Left ventricle myocardium inferior (tissue), 1 donor: ENCODE data around the gene FAM181B. TPM values are rescaled to one million over a fixed set of nuclear protein-coding genes. Genes with fewer than 3 reads are reported as not detected.

Source experiments
- DNase-seq: peaks from one replicate; pipeline ENCODE4 v3.0.0-alpha.2; 2020
- H3K27ac ChIP-seq: fragments of 200-600 bp; replicated peaks from 2 replicates; pipeline ENCODE4 v1.8.0; 2021
- H3K27me3 ChIP-seq: fragments of 200-600 bp; 2 replicates; pipeline ENCODE4 v1.8.0; 2021; ENCODE audit warnings: low read depth
- H3K36me3 ChIP-seq: fragments of 200-600 bp; 2 replicates; pipeline ENCODE4 v1.8.0; 2021
- H3K4me1 ChIP-seq: fragments of 200-600 bp; 2 replicates; pipeline ENCODE4 v1.8.0; 2021
- H3K4me3 ChIP-seq: fragments of 200-600 bp; 2 replicates; pipeline ENCODE4 v1.8.0; 2021; ENCODE audit warnings: mild to moderate bottlenecking, moderate library complexity
- H3K9me3 ChIP-seq: fragments of 200-600 bp; replicated peaks from 2 replicates; pipeline ENCODE4 v1.8.0; 2021
- CTCF ChIP-seq: fragments of 200-600 bp; IDR thresholded peaks from 2 replicates; pipeline ENCODE4 v1.8.0; 2021; ENCODE audit warnings: antibody characterized with exemption, mild to moderate bottlenecking, borderline replicate concordance
- intact Hi-C: fragments of 100-400 bp; cut with micrococcal nuclease; formaldehyde crosslinking; loops from one replicate; pipeline ENCODE4 v1.11.0; 2022
- total RNA-seq: library from RNA; stranded (reverse); fragmentation: NEBNext Ultra II Directional; extraction: Animal tissue kit (Norgen Biotek cat#: 25700); gene quantifications from one replicate; pipeline ENCODE4 v1.2.1, GENCODE V29; 2021
- donor health status: DM: no; HTN: yes; CAD: no; lungs with severe emphysema.

FAM181B gene
- total RNA-seq, 1 donor from 2014 or later = 0.19 TPM

- H3K9me3 ChIP-seq = no peaks in the 10 kb centered on the region
- peak; percentile 70 for TF ChIP-seq CTCF
- H3K36me3 ChIP-seq = no peaks in the 10 kb centered on the region
- H3K27me3 ChIP-seq = peaks cover 41% of the 10 kb centered on the region
- no peaks in the 10 kb centered on the region for H3K4me1 ChIP-seq
- DNase-seq = no peak
- intact Hi-C loops = no loop called here
- H3K4me3 ChIP-seq = no peak overlapping the region
- no peak overlapping the region for H3K27ac ChIP-seq
Observed at GRCh38 chr11:82682003-82682751, 51.5 kb downstream of the FAM181B start.

GRCh38 chr11:82680252-82680651, 53.4 kb downstream of the FAM181B start:
- H3K9me3 ChIP-seq = no peaks in the 10 kb centered on the region
- no peak overlapping the region for H3K4me3 ChIP-seq
- no peak for TF ChIP-seq CTCF
- DNase-seq = no peak
- no peaks in the 10 kb centered on the region for H3K36me3 ChIP-seq
- intact Hi-C loops = no loop called here
- H3K27me3 ChIP-seq = peaks cover 28% of the 10 kb centered on the region
- H3K4me1 ChIP-seq = no peaks in the 10 kb centered on the region
- no peak overlapping the region for H3K27ac ChIP-seq

Other genes with a start within 250 kb of the FAM181B start
- 40.2 TPM for gene PRCP, start 166.6 kb upstream of the FAM181B start, total RNA-seq
- 0.58 TPM for gene DDIAS, start 167.9 kb upstream of the FAM181B start, total RNA-seq